ENCODE results near the gene IGFBP6. TPM values are rescaled to one million over a fixed set of nuclear protein-coding genes. Genes with fewer than 3 reads are reported as not detected.

Gene IGFBP6
- total RNA-seq, 1 experiment from 2014 or later = 4.2 TPM

DNA sequence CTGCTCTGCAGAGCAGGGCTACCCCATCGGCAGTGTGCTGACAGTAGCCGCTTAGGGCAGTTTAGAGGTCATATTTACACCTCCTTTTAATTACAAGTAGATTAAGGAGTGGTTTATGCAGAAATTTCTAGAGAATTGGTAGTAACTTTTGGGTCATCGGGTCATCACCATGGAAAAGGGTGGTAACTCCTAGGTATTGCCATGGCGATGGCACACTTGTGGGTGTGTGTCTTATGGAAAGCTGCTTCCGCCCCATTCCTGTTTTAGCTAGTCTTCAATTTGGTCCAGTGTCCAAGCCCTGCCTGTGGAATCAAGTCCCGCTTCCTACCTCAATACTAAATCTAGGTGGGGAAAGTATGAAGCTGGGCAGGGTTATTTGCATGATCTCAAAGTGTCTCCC, 53.6 kb downstream of the IGFBP6 start:
- H3K18ac ChIP-seq (ENCODE audit: insufficient read length, low read depth, low read length) = no peak overlapping the region
- no peak overlapping the region for H3K23ac ChIP-seq (ENCODE audit: insufficient read length, low read depth, low read length)
- no peak overlapping the region for H4K5ac ChIP-seq (ENCODE audit: insufficient read length, low read depth, low read length)
- H3K4ac ChIP-seq (ENCODE audit: low read depth, low read length) = no peak overlapping the region
- DNase-seq = no peak
- no peak overlapping the region for H3K9ac ChIP-seq (ENCODE audit: extremely low read depth, insufficient read length, low read length)
- H3K27me3 Mint-ChIP-seq (ENCODE audit: low read depth) = peaks cover 53% of the 10 kb centered on the region
- no peaks in the 10 kb centered on the region for H3K9me3 Mint-ChIP-seq
- H3K79me1 ChIP-seq (ENCODE audit: insufficient read depth, low read depth, low read length, poor library complexity, severe bottlenecking) = no peaks in the 10 kb centered on the region
- no CpG with 5 or more reads among the region's 6 CpGs for WGBS (ENCODE audit: extremely low coverage, insufficient read length, low lambda C conversion rate)
- H3K4me2 ChIP-seq (ENCODE audit: insufficient read depth, insufficient read length, low read length) = no peak overlapping the region
- H4K20me1 ChIP-seq (ENCODE audit: control insufficient read depth, insufficient read depth, insufficient read length) = no peaks in the 10 kb centered on the region
- no peak overlapping the region for H3K27ac ChIP-seq (ENCODE audit: insufficient read length, low read depth, low read length)
- no peak overlapping the region for H2BK5ac ChIP-seq (ENCODE audit: insufficient read length, low read length)
- no peaks in the 10 kb centered on the region for H3K79me2 ChIP-seq (ENCODE audit: insufficient read depth, low read length)
- H3T11ph ChIP-seq (ENCODE audit: low read length) = no peak overlapping the region
- no peak overlapping the region for H2BK15ac ChIP-seq (ENCODE audit: low read depth, low read length)
- H4K91ac ChIP-seq (ENCODE audit: insufficient read length, low read depth, low read length) = no peak overlapping the region
- no peak overlapping the region for H2BK20ac ChIP-seq (ENCODE audit: low read depth, low read length, poor library complexity, severe bottlenecking)
- H3K27me3 ChIP-seq (ENCODE audit: insufficient read depth, low read length) = no peaks in the 10 kb centered on the region; the same call in 1 of the 2 replicates
- H3K23me2 ChIP-seq (ENCODE audit: insufficient read length, low read depth, low read length, poor library complexity, severe bottlenecking) = no peaks in the 10 kb centered on the region
- H2AFZ ChIP-seq (ENCODE audit: low read length) = no peak overlapping the region
- H3K4me1 ChIP-seq (ENCODE audit: insufficient read depth, low read length) = no peaks in the 10 kb centered on the region; the same call in 1 of the 2 replicates
- no peak overlapping the region for H2BK12ac ChIP-seq (ENCODE audit: insufficient read length, low read depth, low read length)
- no peak overlapping the region for H2AK5ac ChIP-seq (ENCODE audit: insufficient read length, low read length)
- H3K56ac ChIP-seq (ENCODE audit: insufficient read length, low read depth, low read length) = no peak overlapping the region
- no peak overlapping the region for H3K4me3 Mint-ChIP-seq
- H2BK120ac ChIP-seq (ENCODE audit: low read depth, low read length, poor library complexity, severe bottlenecking) = no peak overlapping the region
- no peak overlapping the region; a peak in 1 of 7 replicates for H3K27ac Mint-ChIP-seq
- no peak for TF ChIP-seq CTCF (conservative IDR thresholded peaks at IDR 0.05)
- H3K9me3 ChIP-seq (ENCODE audit: control insufficient read depth, low read depth, low read length) = no peaks in the 10 kb centered on the region
- no peak overlapping the region for H3K14ac ChIP-seq (ENCODE audit: insufficient read depth, low read length)
- H3K36me3 Mint-ChIP-seq (ENCODE audit: insufficient read depth in 1 of 3, low read depth in 3 of 3) = no peaks in the 10 kb centered on the region
- no peak overlapping the region for H4K8ac ChIP-seq (replicated peaks; ENCODE audit: insufficient read length, low read depth, low read length)
- peaks cover 0 to 4% of the 10 kb centered on the region in 2 experiments; a peak in 2 of 4 replicates for H3K4me1 Mint-ChIP-seq

Small RNA genes lying within 50 kb of the gene (microRNA-seq; reads per million reads assigned to microRNA genes)
- not detected for gene MIR6757 (ENCODE audit: borderline microRNAs expressed)

Other genes starting within 250 kb of the IGFBP6 start
- gene KRT78, start 248.7 kb upstream of the IGFBP6 start, total RNA-seq (2021) = not detected in 2 replicates
- 244 and 247 TPM in 2 replicates for gene KRT8, start 192.6 kb upstream of the IGFBP6 start, total RNA-seq (2021)
- 245 and 263 TPM in 2 replicates for gene KRT18, start 148.5 kb upstream of the IGFBP6 start, total RNA-seq (2021)
- gene EIF4B, start 91.2 kb upstream of the IGFBP6 start, total RNA-seq (2021) = 713 and 723 TPM in 2 replicates
- 3.6 and 4.5 TPM in 2 replicates for gene TNS2, start 47.6 kb upstream of the IGFBP6 start, total RNA-seq (2021)
- 5.8 and 6.5 TPM in 2 replicates for gene SPRYD3, start 18.3 kb upstream of the IGFBP6 start, total RNA-seq (2021)
- not detected in 2 replicates for gene SOAT2, start 5.8 kb downstream of the IGFBP6 start, total RNA-seq (2021)
- gene ZNF740, start 83.1 kb downstream of the IGFBP6 start, total RNA-seq (2021) = 41.2 and 47.2 TPM in 2 replicates
- 7.4 and 7.7 TPM in 2 replicates for gene CSAD, start 83.3 kb downstream of the IGFBP6 start, total RNA-seq (2021)
- 0.26 and 0.39 TPM in 2 replicates for gene ITGB7, start 109.6 kb downstream of the IGFBP6 start, total RNA-seq (2021)
- 42.6 and 43.7 TPM in 2 replicates for gene RARG, start 134.5 kb downstream of the IGFBP6 start, total RNA-seq (2021)
- gene ESPL1, start 170.6 kb downstream of the IGFBP6 start, total RNA-seq (2021) = 43.2 and 43.3 TPM in 2 replicates
- 285 and 292 TPM in 2 replicates for gene PFDN5, start 197.9 kb downstream of the IGFBP6 start, total RNA-seq (2021)
- gene MYG1, start 202.0 kb downstream of the IGFBP6 start, total RNA-seq (2021) = 89.5 and 91.8 TPM in 2 replicates
- gene AAAS, start 223.9 kb downstream of the IGFBP6 start, total RNA-seq (2021) = 83.9 and 85.8 TPM in 2 replicates
- gene SP7, start 238.7 kb downstream of the IGFBP6 start, total RNA-seq (2021) = not detected in 2 replicates